ENCODE data around the gene SHISA7.

The SHISA7 gene

GRCh38 chr19:55461974-55462626, 19.0 kb upstream of the SHISA7 start:
- H4K20me1 ChIP-seq (ENCODE audit: insufficient read depth, low read length, poor library complexity, severe bottlenecking): peaks cover 13% of the 10 kb centered on the region
- H3K4me2 ChIP-seq (ENCODE audit: low read depth, low read length, poor library complexity, severe bottlenecking): peak overlapping the region; percentile 81
- H3K9me2 ChIP-seq (replicated peaks; ENCODE audit: low read depth, low read length): no peaks in the 10 kb centered on the region
- peaks cover 33% of the 10 kb centered on the region for H3K4me1 ChIP-seq (ENCODE audit: insufficient read depth, low read length, poor library complexity, severe bottlenecking)
- TF ChIP-seq, protein P1, sequence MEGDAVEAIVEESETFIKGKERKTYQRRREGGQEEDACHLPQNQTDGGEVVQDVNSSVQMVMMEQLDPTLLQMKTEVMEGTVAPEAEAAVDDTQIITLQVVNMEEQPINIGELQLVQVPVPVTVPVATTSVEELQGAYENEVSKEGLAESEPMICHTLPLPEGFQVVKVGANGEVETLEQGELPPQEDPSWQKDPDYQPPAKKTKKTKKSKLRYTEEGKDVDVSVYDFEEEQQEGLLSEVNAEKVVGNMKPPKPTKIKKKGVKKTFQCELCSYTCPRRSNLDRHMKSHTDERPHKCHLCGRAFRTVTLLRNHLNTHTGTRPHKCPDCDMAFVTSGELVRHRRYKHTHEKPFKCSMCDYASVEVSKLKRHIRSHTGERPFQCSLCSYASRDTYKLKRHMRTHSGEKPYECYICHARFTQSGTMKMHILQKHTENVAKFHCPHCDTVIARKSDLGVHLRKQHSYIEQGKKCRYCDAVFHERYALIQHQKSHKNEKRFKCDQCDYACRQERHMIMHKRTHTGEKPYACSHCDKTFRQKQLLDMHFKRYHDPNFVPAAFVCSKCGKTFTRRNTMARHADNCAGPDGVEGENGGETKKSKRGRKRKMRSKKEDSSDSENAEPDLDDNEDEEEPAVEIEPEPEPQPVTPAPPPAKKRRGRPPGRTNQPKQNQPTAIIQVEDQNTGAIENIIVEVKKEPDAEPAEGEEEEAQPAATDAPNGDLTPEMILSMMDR (conservative IDR thresholded peaks at IDR 0.05; ENCODE audit: low read length): no peak
- no peak for TF ChIP-seq EZH2phosphoT487 (IDR thresholded peaks at IDR 0.05; ENCODE audit: borderline replicate concordance)
- peaks cover 3% of the 10 kb centered on the region for H3K27me3 ChIP-seq (ENCODE audit: insufficient read depth, low read length, poor library complexity, severe bottlenecking)
- H3F3A ChIP-seq (ENCODE audit: low read depth): 0 out of 2 replicates have a peak, but pooled peaks cover 3% of the 10 kb centered on the region
- H3K9ac ChIP-seq (ENCODE audit: low read depth, low read length, poor library complexity, severe bottlenecking): peak overlapping the region; percentile 71
- peak overlapping the region; percentile 76 for H3K4me3 ChIP-seq (ENCODE audit: low read length, poor library complexity, severe bottlenecking)
- H3K36me3 ChIP-seq (ENCODE audit: insufficient read depth, low read length): no peaks in the 10 kb centered on the region
- H3K9me3 ChIP-seq (ENCODE audit: insufficient read depth, low read depth, low read length): no peaks in the 10 kb centered on the region
- peak overlapping the region; percentile 57; the same call in 1 of the 2 replicates for H2AFZ ChIP-seq (ENCODE audit: low read length)
- H3K79me2 ChIP-seq (ENCODE audit: insufficient read depth, low read length): peaks cover 19% of the 10 kb centered on the region

- Histone ChIP-seq H3K27me3 (ENCODE audit: insufficient read depth, low read length, poor library complexity, severe bottlenecking) (peaks cover 3% of the 10 kb centered on the region), H3K9me2 (replicated peaks; ENCODE audit: low read depth, low read length) (no peaks in the 10 kb centered on the region), H3F3A (ENCODE audit: low read depth) (0 out of 2 replicates have a peak, but pooled peaks cover 3% of the 10 kb centered on the region), H3K79me2 (ENCODE audit: insufficient read depth, low read length) (peaks cover 19% of the 10 kb centered on the region), H3K9ac (ENCODE audit: low read depth, low read length, poor library complexity, severe bottlenecking) (peak within 1 kb of the TSS; percentile 100), H4K20me1 (ENCODE audit: insufficient read depth, low read length, poor library complexity, severe bottlenecking) (peaks cover 13% of the 10 kb centered on the region), H2AFZ (ENCODE audit: low read length) (peak within 1 kb of the TSS; percentile 57; the same call in 1 of the 2 replicates), H3K36me3 (ENCODE audit: insufficient read depth, low read length) (no peaks in the 10 kb centered on the region), H3K4me3 (ENCODE audit: low read length, poor library complexity, severe bottlenecking) (peak within 1 kb of the TSS; percentile 98), H3K9me3 (ENCODE audit: insufficient read depth, low read depth, low read length) (no peaks in the 10 kb centered on the region), H3K4me1 (ENCODE audit: insufficient read depth, low read length, poor library complexity, severe bottlenecking) (peaks cover 33% of the 10 kb centered on the region), H3K4me2 (ENCODE audit: low read depth, low read length, poor library complexity, severe bottlenecking) (peak within 1 kb of the TSS; percentile 86)
- TF ChIP-seq, protein P1 (conservative IDR thresholded peaks at IDR 0.05; ENCODE audit: low read length): no peak
- TF ChIP-seq EZH2phosphoT487 (IDR thresholded peaks at IDR 0.05; ENCODE audit: borderline replicate concordance): no peak
Measured at GRCh38 chr19:55461259-55461973, 18.3 kb upstream of the SHISA7 start, which contains the start of gene ISOC2. TSS of gene ISOC2 (minus strand) at chr19:55461642. CDS start at chr19:55456486, 5,156 bp downstream.

DNA sequence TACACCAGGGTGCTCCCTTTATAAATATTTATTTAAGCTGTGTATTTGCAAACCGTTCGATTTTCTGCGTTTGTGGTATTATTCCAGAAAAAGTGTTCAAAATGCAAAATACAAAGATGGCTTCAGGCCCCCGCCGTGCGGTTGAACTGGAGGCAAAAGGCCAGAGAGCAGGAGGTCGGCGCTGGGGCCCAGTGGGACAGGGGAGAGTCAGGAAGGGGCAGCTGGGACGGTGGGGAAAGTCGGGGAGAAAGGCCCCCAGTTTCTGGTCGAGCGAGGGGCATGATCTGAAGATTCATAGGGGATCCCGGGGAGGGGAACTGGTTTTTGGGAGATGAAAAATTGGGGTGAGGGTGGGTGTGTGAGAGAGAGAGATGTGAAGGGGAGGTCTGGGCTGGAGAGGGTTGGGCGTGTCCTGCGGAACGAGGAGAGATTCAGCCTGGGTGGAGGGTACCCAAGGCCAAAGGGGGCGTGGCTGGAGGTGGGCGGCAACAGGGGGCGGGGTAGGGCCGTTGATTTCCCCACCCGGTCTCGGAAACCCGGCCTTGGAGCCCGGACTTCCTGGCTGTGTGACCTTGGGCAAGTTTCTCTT, 17.7 kb upstream of the SHISA7 start:
- Histone ChIP-seq H3K9ac (ENCODE audit: low read depth, low read length, poor library complexity, severe bottlenecking) (peak overlapping the region; percentile 100), H3K4me3 (ENCODE audit: low read length, poor library complexity, severe bottlenecking) (peak overlapping the region; percentile 98), H3K4me2 (ENCODE audit: low read depth, low read length, poor library complexity, severe bottlenecking) (peak overlapping the region; percentile 86), H4K20me1 (ENCODE audit: insufficient read depth, low read length, poor library complexity, severe bottlenecking) (peaks cover 13% of the 10 kb centered on the region), H2AFZ (ENCODE audit: low read length) (no peak overlapping the region), H3K9me2 (replicated peaks; ENCODE audit: low read depth, low read length) (no peaks in the 10 kb centered on the region), H3K36me3 (ENCODE audit: insufficient read depth, low read length) (no peaks in the 10 kb centered on the region), H3K79me2 (ENCODE audit: insufficient read depth, low read length) (peaks cover 19% of the 10 kb centered on the region), H3F3A (ENCODE audit: low read depth) (0 out of 2 replicates have a peak, but pooled peaks cover 3% of the 10 kb centered on the region), H3K27me3 (ENCODE audit: insufficient read depth, low read length, poor library complexity, severe bottlenecking) (peaks cover 3% of the 10 kb centered on the region), H3K4me1 (ENCODE audit: insufficient read depth, low read length, poor library complexity, severe bottlenecking) (peaks cover 33% of the 10 kb centered on the region), H3K9me3 (ENCODE audit: insufficient read depth, low read depth, low read length) (no peaks in the 10 kb centered on the region)
- TF ChIP-seq EZH2phosphoT487 (IDR thresholded peaks at IDR 0.05; ENCODE audit: borderline replicate concordance): no peak
- TF ChIP-seq, protein P1 (conservative IDR thresholded peaks at IDR 0.05; ENCODE audit: low read length): no peak
